ENCODE results near the gene WWC2. TPM values are rescaled to one million over a fixed set of nuclear protein-coding genes. Genes with fewer than 3 reads are reported as not detected.

The WWC2 gene
- total RNA-seq, 1 donor = 35.1 TPM

DNA sequence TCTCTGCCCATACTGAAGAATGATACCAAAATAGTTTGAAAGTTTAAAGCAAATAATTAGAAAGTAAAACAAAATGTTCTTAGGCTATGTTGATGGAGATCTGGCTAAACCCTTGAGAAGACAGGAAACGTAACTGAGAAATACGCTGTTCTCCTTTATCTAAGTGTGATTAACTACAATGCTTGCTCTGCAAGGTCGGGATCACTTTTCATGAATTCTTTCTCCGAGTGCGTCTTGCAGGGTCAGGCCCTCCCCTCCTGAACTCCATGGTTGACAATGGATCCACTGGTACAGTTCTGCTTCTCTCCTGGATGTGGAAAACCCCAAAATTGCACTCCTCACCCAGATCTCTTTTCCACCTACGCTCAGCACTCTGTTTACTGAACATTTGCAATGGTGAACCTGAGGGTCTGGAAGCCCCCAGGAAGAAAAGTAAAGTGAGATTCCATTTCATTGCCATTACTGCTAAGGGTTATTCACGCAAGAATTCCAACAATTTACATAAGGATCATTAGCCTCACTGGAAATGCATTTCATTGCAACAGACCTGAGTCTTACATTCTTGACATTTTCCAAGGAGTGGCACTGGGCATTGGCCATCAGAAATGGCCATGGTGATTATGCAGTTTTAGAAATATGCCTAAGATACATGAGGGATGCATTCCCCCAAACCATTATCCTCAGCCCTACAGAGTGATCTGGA is 24.6 kb upstream of the WWC2 start:
- TF ChIP-seq, protein P1, sequence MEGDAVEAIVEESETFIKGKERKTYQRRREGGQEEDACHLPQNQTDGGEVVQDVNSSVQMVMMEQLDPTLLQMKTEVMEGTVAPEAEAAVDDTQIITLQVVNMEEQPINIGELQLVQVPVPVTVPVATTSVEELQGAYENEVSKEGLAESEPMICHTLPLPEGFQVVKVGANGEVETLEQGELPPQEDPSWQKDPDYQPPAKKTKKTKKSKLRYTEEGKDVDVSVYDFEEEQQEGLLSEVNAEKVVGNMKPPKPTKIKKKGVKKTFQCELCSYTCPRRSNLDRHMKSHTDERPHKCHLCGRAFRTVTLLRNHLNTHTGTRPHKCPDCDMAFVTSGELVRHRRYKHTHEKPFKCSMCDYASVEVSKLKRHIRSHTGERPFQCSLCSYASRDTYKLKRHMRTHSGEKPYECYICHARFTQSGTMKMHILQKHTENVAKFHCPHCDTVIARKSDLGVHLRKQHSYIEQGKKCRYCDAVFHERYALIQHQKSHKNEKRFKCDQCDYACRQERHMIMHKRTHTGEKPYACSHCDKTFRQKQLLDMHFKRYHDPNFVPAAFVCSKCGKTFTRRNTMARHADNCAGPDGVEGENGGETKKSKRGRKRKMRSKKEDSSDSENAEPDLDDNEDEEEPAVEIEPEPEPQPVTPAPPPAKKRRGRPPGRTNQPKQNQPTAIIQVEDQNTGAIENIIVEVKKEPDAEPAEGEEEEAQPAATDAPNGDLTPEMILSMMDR (IDR thresholded peaks at IDR 0.05; ENCODE audit: extremely low read depth, low read depth, low read length) = no peak
- Histone ChIP-seq H3K79me2 (ENCODE audit: insufficient read depth, low read length) (no peaks in the 10 kb centered on the region), H2AFZ (ENCODE audit: low read length) (no peak overlapping the region), H3K4me3 (ENCODE audit: insufficient read depth, low read length) (no peak overlapping the region), H3K4me2 (ENCODE audit: insufficient read depth, low read length) (no peak overlapping the region), H3K4me1 (ENCODE audit: insufficient read depth, low read length) (peaks cover 8% of the 10 kb centered on the region), H3K27ac (ENCODE audit: low read depth, low read length) (no peak overlapping the region), H3K27me3 (ENCODE audit: insufficient read depth, low read length) (no peaks in the 10 kb centered on the region), H3K36me3 (ENCODE audit: insufficient read depth, low read length) (no peaks in the 10 kb centered on the region), H4K20me1 (ENCODE audit: insufficient read depth, low read length) (no peaks in the 10 kb centered on the region), H3K9me3 (ENCODE audit: low read depth, low read length) (no peaks in the 10 kb centered on the region)
- DNase-seq (ENCODE audit: insufficient read length, low spot score, missing footprints) = peak; percentile 75

DNA sequence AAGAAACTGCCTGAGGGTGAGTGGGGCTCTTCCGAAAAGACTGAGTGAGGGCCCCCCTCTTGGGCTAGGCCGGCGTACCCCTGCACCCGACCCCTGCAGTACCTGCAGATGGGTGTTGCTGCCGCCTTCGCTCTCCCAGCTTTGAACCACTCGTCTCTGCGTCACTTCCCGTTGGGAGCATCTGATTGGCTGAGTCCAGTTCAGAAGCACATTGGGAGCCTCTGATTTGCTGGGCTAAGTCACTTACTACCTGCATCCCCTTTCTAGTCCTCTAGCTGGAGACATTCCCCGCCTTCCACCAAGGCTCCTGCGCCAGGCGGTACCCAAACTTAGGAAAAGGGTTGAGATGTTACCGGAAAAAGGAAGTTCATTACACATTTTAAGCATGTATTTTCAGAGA is 20.4 kb upstream of the WWC2 start:
- H3K36me3 ChIP-seq (ENCODE audit: insufficient read depth, low read length) = no peaks in the 10 kb centered on the region
- peaks cover 8% of the 10 kb centered on the region for H3K4me1 ChIP-seq (ENCODE audit: insufficient read depth, low read length)
- H2AFZ ChIP-seq (ENCODE audit: low read length) = no peak overlapping the region
- H3K4me3 ChIP-seq (ENCODE audit: insufficient read depth, low read length) = no peak overlapping the region
- no peak overlapping the region for H3K4me2 ChIP-seq (ENCODE audit: insufficient read depth, low read length)
- no peaks in the 10 kb centered on the region for H3K27me3 ChIP-seq (ENCODE audit: insufficient read depth, low read length)
- no peaks in the 10 kb centered on the region for H3K9me3 ChIP-seq (ENCODE audit: low read depth, low read length)
- H4K20me1 ChIP-seq (ENCODE audit: insufficient read depth, low read length) = no peaks in the 10 kb centered on the region
- H3K27ac ChIP-seq (ENCODE audit: low read depth, low read length) = no peak overlapping the region
- no peak for DNase-seq (ENCODE audit: insufficient read length, low spot score, missing footprints)
- TF ChIP-seq, protein P1 (IDR thresholded peaks at IDR 0.05; ENCODE audit: extremely low read depth, low read depth, low read length) = no peak
- no peaks in the 10 kb centered on the region for H3K79me2 ChIP-seq (ENCODE audit: insufficient read depth, low read length)

GRCh38 chr4:183080372-183081115 is 18.5 kb upstream of the WWC2 start:
- Histone ChIP-seq H3K79me2 (ENCODE audit: insufficient read depth, low read length) (no peaks in the 10 kb centered on the region), H2AFZ (ENCODE audit: low read length) (no peak overlapping the region), H3K4me3 (ENCODE audit: insufficient read depth, low read length) (no peak overlapping the region), H3K4me1 (ENCODE audit: insufficient read depth, low read length) (no peaks in the 10 kb centered on the region), H3K36me3 (ENCODE audit: insufficient read depth, low read length) (no peaks in the 10 kb centered on the region), H3K4me2 (ENCODE audit: insufficient read depth, low read length) (no peak overlapping the region), H3K9me3 (ENCODE audit: low read depth, low read length) (no peaks in the 10 kb centered on the region), H3K27me3 (ENCODE audit: insufficient read depth, low read length) (no peaks in the 10 kb centered on the region), H3K27ac (ENCODE audit: low read depth, low read length) (no peak overlapping the region), H4K20me1 (ENCODE audit: insufficient read depth, low read length) (no peaks in the 10 kb centered on the region)
- DNase-seq (ENCODE audit: insufficient read length, low spot score, missing footprints) = no peak
- TF ChIP-seq, protein P1 (IDR thresholded peaks at IDR 0.05; ENCODE audit: extremely low read depth, low read depth, low read length) = no peak

DNA sequence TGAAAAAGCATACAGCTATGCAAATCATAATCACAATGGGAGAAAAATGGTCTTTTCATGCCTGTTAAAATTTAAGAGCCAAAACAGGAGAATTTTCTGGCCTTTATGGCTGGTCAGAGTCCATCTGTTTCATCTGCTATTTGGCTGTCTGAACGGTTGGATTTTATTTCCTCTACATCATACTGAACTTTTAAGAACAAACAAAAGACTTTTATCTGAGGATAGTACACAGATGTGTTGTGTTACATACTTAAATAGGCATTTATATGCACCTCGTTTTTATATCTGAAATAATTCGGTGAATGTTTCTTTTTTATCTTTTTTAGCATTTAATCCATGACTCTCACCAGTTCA is 18.0 kb upstream of the WWC2 start:
- H4K20me1 ChIP-seq (ENCODE audit: insufficient read depth, low read length) = no peaks in the 10 kb centered on the region
- TF ChIP-seq, protein P1 (IDR thresholded peaks at IDR 0.05; ENCODE audit: extremely low read depth, low read depth, low read length) = no peak
- H3K4me3 ChIP-seq (ENCODE audit: insufficient read depth, low read length) = no peak overlapping the region
- no peak overlapping the region for H2AFZ ChIP-seq (ENCODE audit: low read length)
- no peak overlapping the region for H3K27ac ChIP-seq (ENCODE audit: low read depth, low read length)
- no peaks in the 10 kb centered on the region for H3K4me1 ChIP-seq (ENCODE audit: insufficient read depth, low read length)
- no peaks in the 10 kb centered on the region for H3K27me3 ChIP-seq (ENCODE audit: insufficient read depth, low read length)
- H3K4me2 ChIP-seq (ENCODE audit: insufficient read depth, low read length) = no peak overlapping the region
- no peak for DNase-seq (ENCODE audit: insufficient read length, low spot score, missing footprints)
- H3K9me3 ChIP-seq (ENCODE audit: low read depth, low read length) = no peaks in the 10 kb centered on the region
- no peaks in the 10 kb centered on the region for H3K36me3 ChIP-seq (ENCODE audit: insufficient read depth, low read length)
- H3K79me2 ChIP-seq (ENCODE audit: insufficient read depth, low read length) = no peaks in the 10 kb centered on the region

All from osteoblast (primary cell).